B cell (primary cell): Measurements from ENCODE around the gene COX7A1. TPM values are rescaled to one million over a fixed set of nuclear protein-coding genes. Genes with fewer than 3 reads are reported as not detected.
A peak's percentile ranks its signal among the peaks of the same experiment; 100 is the strongest.

Experiments
- ATAC-seq: fragments of 200-7000 bp; cut with Tn5 transposase; one replicate; pipeline ENCODE4 v1.10.0; 2021; ENCODE audit warnings: low read depth, mild to moderate bottlenecking, moderate number of reproducible peaks, moderate library complexity
- CTCF ChIA-PET: fragments of 350-600 bp; sonication (Branson Sonifier 250); formaldehyde crosslinking; loops from one replicate; lab custom pipeline; 2021; ENCODE audit warnings: antibody characterized with exemption, inconsistent platforms; lab: Charles Lee
- POLR2A ChIA-PET: fragments of 350-600 bp; sonication (Branson Sonifier 250); formaldehyde crosslinking; loops from one replicate; lab custom pipeline; 2021; ENCODE audit warnings: antibody characterized with exemption; lab: Charles Lee
- DNase-seq: peaks from one replicate; pipeline ENCODE4 v3.0.0; 2013
- H2AFZ ChIP-seq: 2 replicates; pipeline ENCODE4 v1.6.1; 2012; ENCODE audit warnings: mild to moderate bottlenecking, low read depth, low read length; ENCODE audit not compliant: insufficient read depth, poor library complexity, severe bottlenecking
- H3K27ac ChIP-seq, 2 donors: 1 replicate in 1 of 2; 2 replicates in 1 of 2; pipeline ENCODE4 v1.5.1; 2012 to 2013; ENCODE audit warnings: low read length in 2 of 2, mild to moderate bottlenecking in 2 of 2, moderate library complexity in 1 of 2
- H3K27me3 ChIP-seq, 4 experiments: fragments of 200-600 bp in 1 of 4; sonication (generic) in 1 of 4; replicated peaks in 1 of 4; 1 replicate in 2 of 4; 2 replicates in 2 of 4; pipeline versions ENCODE4 v1.6.1 to v1.7.0; 2013 to 2016; ENCODE audit warnings: low read length in 3 of 4, mild to moderate bottlenecking in 2 of 4, mixed read lengths in 1 of 4, moderate library complexity in 1 of 4; ENCODE audit not compliant: insufficient read depth in 4 of 4, control insufficient read depth in 3 of 4; ENCODE audit errors: control extremely low read depth in 1 of 4
- H3K36me3 ChIP-seq, 2 experiments: replicated peaks in 1 of 2; 1 replicate in 1 of 2; 2 replicates in 1 of 2; pipeline versions ENCODE4 v1.6.1 to v1.7.1; 2013; ENCODE audit warnings: low read length in 1 of 2; ENCODE audit not compliant: insufficient read depth in 2 of 2, control insufficient read depth in 1 of 2; ENCODE audit errors: control extremely low read depth in 1 of 2, extremely low read depth in 1 of 2
- H3K4me1 ChIP-seq, 2 donors: fragments of 200-600 bp in 1 of 2; sonication (generic) in 1 of 2; 1 replicate in 1 of 2; 2 replicates in 1 of 2; pipeline versions ENCODE4 v1.5.1 to v1.6.1; 2013 to 2017; ENCODE audit warnings: low read length in 2 of 2; ENCODE audit not compliant: control insufficient read depth in 2 of 2, insufficient read depth in 2 of 2
- H3K4me2 ChIP-seq: replicated peaks from 2 replicates; pipeline ENCODE3; 2012; ENCODE audit warnings: mild to moderate bottlenecking, low read depth, low read length; ENCODE audit not compliant: poor library complexity, severe bottlenecking
- H3K4me3 ChIP-seq, 5 experiments: fragments of 200-600 bp in 1 of 5; sonication (generic) in 1 of 5; 1 replicate in 3 of 5; 2 replicates in 2 of 5; pipeline versions ENCODE4 v1.5.1 to v1.7.0; 2011 to 2016; ENCODE audit warnings: low read length in 4 of 5, mild to moderate bottlenecking in 4 of 5, low read depth in 2 of 5, control low read depth in 1 of 5, moderate library complexity in 1 of 5; ENCODE audit not compliant: insufficient read depth in 1 of 5; ENCODE audit errors: control extremely low read depth in 1 of 5, extremely low read depth in 1 of 5
- H3K79me2 ChIP-seq: fragments of 200-600 bp; sonication (generic); one replicate; pipeline ENCODE4 v1.6.0; 2016; ENCODE audit warnings: low read length; ENCODE audit not compliant: control insufficient read depth, insufficient read depth
- H3K9ac ChIP-seq: fragments of 200-600 bp; sonication (generic); 2 replicates; pipeline ENCODE4 v1.6.1; 2017; ENCODE audit warnings: mild to moderate bottlenecking, low read length, moderate library complexity
- H3K9me3 ChIP-seq, 3 donors: one replicate each; pipeline versions ENCODE4 v1.6.1 to v1.7.1; 2013; ENCODE audit warnings: low read length in 2 of 3; ENCODE audit not compliant: control insufficient read depth in 2 of 3, insufficient read depth in 1 of 3; ENCODE audit errors: control extremely low read depth in 1 of 3
- H4K20me1 ChIP-seq: 2 replicates; pipeline ENCODE4 v1.6.0; 2012; ENCODE audit warnings: mild to moderate bottlenecking, low read length; ENCODE audit not compliant: insufficient read depth, control insufficient read depth, poor library complexity, severe bottlenecking
- H3K27ac Mint-ChIP-seq: one replicate; pipeline ENCODE4 v1.8.0; 2021; ENCODE audit warnings: mixed read lengths
- H3K27me3 Mint-ChIP-seq: one replicate; pipeline ENCODE4 v1.8.0; 2021; ENCODE audit warnings: mixed read lengths
- H3K4me1 Mint-ChIP-seq: one replicate; pipeline ENCODE4 v1.8.0; 2021; ENCODE audit warnings: mixed read lengths
- H3K4me3 Mint-ChIP-seq: one replicate; pipeline ENCODE4 v1.8.0; 2021; ENCODE audit warnings: mixed read lengths
- H3K9me3 Mint-ChIP-seq: one replicate; pipeline ENCODE4 v1.8.0; 2022; ENCODE audit warnings: mixed read lengths; ENCODE audit not compliant: insufficient read depth
- CTCF ChIP-seq: fragments of 200-600 bp; IDR thresholded peaks from one replicate; pipeline ENCODE4 v1.8.0; 2022; ENCODE audit warnings: antibody characterized with exemption, mild to moderate bottlenecking
- EZH2 ChIP-seq: IDR thresholded peaks from 2 replicates; pipeline ENCODE4 v1.6.1; 2012; ENCODE audit warnings: borderline replicate concordance, low read depth, mild to moderate bottlenecking, moderate library complexity, low read length; ENCODE audit not compliant: insufficient read depth, poor library complexity, severe bottlenecking
- WGBS: methylation state at CpG from one replicate; pipeline ENCODE4 v1.1.5; 2013; ENCODE audit warnings: missing lambda C conversion rate; ENCODE audit not compliant: insufficient coverage; 5-methylcytosine and 5-hydroxymethylcytosine counted together
- intact Hi-C: fragments of 100-400 bp; cut with micrococcal nuclease; formaldehyde crosslinking; loops from one replicate; pipeline ENCODE4 v1.10.0; 2022
- polyA plus RNA-seq: library from polyadenylated mRNA; depleted of rRNA; stranded (reverse); fragments of >200 nt; gene quantifications from 2 replicates; pipeline ENCODE4 v1.2.3, GENCODE V29; 2012
- total RNA-seq, 2 donors: library from RNA; stranded (reverse); fragments of 120-200 nt in 1 of 2; gene quantifications; 1 replicate in 1 of 2; 2 replicates in 1 of 2; pipeline versions ENCODE4 v1.2.3 to v1.2.4, GENCODE V29; 2013 to 2022

COX7A1 gene
- total and polyA plus RNA-seq, 2 donors (not counting 1 experiment from before 2014, with no cell fraction given): not detected

GRCh38 chr19:36116344-36116637, 36.0 kb downstream of the COX7A1 start:
- no peaks in the 10 kb centered on the region for H3K9me3 Mint-ChIP-seq
- Histone ChIP-seq H3K36me3 (peaks cover 0 to 39% of the 10 kb centered on the region in 2 experiments), H4K20me1 (peaks cover 26% of the 10 kb centered on the region), H3K4me3 (peak overlapping the region in 4 of 5 experiments; percentile 76 to 91 (median 79)), H3K9ac (peak overlapping the region; percentile 73), H3K9me3 (peaks cover 0 to 6% (median 0%) of the 10 kb centered on the region in 3 donors), H3K4me2 (peak overlapping the region; percentile 80), H3K27ac (peak overlapping the region; percentile 84 to 90), H2AFZ (peak overlapping the region; percentile 84), H3K27me3 (no peaks in the 10 kb centered on the region), H3K79me2 (peaks cover 63% of the 10 kb centered on the region), H3K4me1 (peaks cover 16 to 23% of the 10 kb centered on the region in 2 donors)
- TF ChIP-seq CTCF (no peak), EZH2 (no peak)
- peaks cover 40% of the 10 kb centered on the region for H3K4me1 Mint-ChIP-seq
- peak overlapping the region; percentile 95 for H3K4me3 Mint-ChIP-seq
- 100% methylated on average over 1 of the region's 1 CpG for whole genome bisulfite sequencing
- ChIA-PET POLR2A (interaction anchor here (0.6 to 3.4 kb wide), 2 partner anchors 62 to 1574 kb away, joined by 3 to 22 read pairs; partner anchors contain the start of genes THAP8 and WDR62), CTCF (interaction anchor here (5.6 kb wide), 1 partner anchor 11 kb away, joined by 42 read pairs; no protein-coding TSS in a partner anchor)
- peak overlapping the region; percentile 99 for H3K27ac Mint-ChIP-seq
- no peak for ATAC-seq
- H3K27me3 Mint-ChIP-seq: no peaks in the 10 kb centered on the region
- intact Hi-C loops: loop anchor here (10.0 kb wide), 1 partner anchor 471 kb away; the partner anchor contains the start of genes COX6B1 and ETV2
- no peak for DNase-seq
